Epithelial cell of prostate (primary cell): ENCODE results near the gene BOC.

Experiments
- DNase-seq: peaks from one replicate; pipeline ENCODE4 v3.0.0-alpha.2; 2011; ENCODE audit warnings: low read depth, low spot score
- H3K27ac ChIP-seq: fragments of 450-650 bp; 2 replicates; pipeline ENCODE4 v1.5.1; 2017; ENCODE audit warnings: mild to moderate bottlenecking

Gene BOC

DNA sequence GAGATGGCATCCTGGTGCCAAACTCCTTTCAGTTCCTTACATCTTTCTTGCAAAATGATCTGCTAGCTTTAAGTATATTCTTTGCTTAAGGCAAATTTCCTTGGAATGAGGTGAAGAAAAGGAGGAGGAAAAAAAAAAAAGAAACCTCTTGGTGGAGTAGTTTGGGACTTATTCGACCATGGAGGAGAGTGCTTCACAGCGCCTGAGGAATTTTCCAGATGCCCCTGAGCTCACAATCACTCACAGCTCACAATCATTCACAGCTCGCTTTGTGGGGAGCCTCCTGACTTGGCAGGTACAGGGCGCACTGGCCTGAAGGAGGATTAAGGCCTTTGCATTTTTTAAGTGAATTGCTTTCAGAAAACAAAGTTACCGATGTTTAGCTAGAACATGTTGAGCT is 53.9 kb downstream of the BOC start:
- no peak for DNase-seq
- no peak overlapping the region for H3K27ac ChIP-seq

- no peak overlapping the region for H3K27ac ChIP-seq
- no peak for DNase-seq
Observed at GRCh38 chr3:113266738-113267137, 55.4 kb downstream of the BOC start.

GRCh38 chr3:113268311-113268710 is 57.0 kb downstream of the BOC start:
- H3K27ac ChIP-seq: no peak overlapping the region
- no peak for DNase-seq

- H3K27ac ChIP-seq: no peak overlapping the region
- DNase-seq: no peak
Observed at GRCh38 chr3:113268942-113269341, 57.6 kb downstream of the BOC start.

GRCh38 chr3:113269661-113270060 is 58.3 kb downstream of the BOC start:
- DNase-seq: no peak
- no peak overlapping the region for H3K27ac ChIP-seq

- DNase-seq: no peak
- H3K27ac ChIP-seq: no peak overlapping the region
Observed at GRCh38 chr3:113270068-113270467, 58.7 kb downstream of the BOC start.

DNA sequence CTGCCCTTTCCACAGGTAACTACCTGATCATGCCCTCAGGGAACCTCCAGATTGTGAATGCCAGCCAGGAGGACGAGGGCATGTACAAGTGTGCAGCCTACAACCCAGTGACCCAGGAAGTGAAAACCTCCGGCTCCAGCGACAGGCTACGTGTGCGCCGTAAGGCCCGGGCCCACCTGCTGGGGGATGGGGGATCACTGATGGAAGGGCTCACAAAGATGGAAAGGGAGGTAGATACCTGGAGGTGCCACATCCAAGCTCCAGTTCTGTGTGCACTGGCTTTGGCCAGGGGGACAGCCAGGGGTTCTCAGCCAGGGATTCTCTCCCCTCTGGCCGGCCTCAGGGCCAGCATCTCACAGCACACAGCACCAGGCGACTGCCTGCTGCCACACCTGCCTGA is 59.4 kb downstream of the BOC start:
- no peak for DNase-seq

GRCh38 chr3:113271189-113271588 is 59.8 kb downstream of the BOC start:
- no peak for DNase-seq
- no peak overlapping the region for H3K27ac ChIP-seq

More for the DNA sequence above, 59.4 kb downstream of the BOC start:
- H3K27ac ChIP-seq: no peak overlapping the region

GRCh38 chr3:113271594-113272384 is 60.4 kb downstream of the BOC start:
- H3K27ac ChIP-seq: no peak overlapping the region
- DNase-seq: no peak

- DNase-seq: no peak
- no peak overlapping the region for H3K27ac ChIP-seq
Observed at GRCh38 chr3:113272385-113272779, 61.0 kb downstream of the BOC start.

DNA sequence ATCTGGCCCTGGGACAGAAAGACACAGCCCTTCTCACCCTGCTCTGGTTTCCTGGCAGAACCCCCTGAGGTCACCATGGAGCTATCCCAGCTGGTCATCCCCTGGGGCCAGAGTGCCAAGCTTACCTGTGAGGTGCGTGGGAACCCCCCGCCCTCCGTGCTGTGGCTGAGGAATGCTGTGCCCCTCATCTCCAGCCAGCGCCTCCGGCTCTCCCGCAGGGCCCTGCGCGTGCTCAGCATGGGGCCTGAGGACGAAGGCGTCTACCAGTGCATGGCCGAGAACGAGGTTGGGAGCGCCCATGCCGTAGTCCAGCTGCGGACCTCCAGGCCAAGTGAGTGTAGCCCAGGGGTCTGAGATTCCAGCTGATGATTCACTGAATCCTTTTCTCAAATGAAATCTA is 61.7 kb downstream of the BOC start:
- no peak overlapping the region for H3K27ac ChIP-seq
- no peak for DNase-seq

- no peak for DNase-seq
- no peak overlapping the region for H3K27ac ChIP-seq
Observed at GRCh38 chr3:113273604-113274378, 62.4 kb downstream of the BOC start.

DNA sequence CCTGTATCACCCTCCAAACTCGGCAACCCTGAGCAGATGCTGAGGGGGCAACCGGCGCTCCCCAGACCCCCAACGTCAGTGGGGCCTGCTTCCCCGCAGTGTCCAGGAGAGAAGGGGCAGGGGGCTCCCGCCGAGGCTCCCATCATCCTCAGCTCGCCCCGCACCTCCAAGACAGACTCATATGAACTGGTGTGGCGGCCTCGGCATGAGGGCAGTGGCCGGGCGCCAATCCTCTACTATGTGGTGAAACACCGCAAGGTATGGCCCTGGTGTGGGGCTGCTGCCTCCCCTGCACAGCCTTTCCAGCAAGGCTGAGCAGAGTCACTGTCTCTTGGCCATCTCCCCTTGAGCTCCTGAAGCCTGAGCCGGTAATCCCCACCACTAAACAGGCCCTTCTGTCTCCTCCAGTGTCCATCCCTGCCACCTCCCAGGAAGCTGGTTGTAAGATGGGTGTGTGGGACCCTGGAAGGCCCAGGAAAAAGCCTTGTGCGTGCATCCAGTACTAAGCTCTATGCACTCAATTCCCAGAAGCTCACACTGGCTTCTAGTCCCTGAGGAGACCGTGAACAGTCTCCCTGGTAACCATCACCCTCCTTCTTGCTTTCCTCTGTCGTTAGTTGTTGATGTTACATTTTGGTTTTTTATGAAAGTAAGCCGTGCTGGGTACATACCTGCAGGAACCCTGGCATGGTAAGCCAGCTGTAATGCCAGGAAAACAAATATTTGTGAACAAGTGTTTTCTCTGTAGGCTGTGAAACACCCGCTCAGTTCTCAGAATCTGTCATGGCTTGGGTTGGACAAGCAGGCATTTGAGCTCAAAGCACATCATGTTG is 63.3 kb downstream of the BOC start:
- DNase-seq: no peak
- H3K27ac ChIP-seq: no peak overlapping the region

GRCh38 chr3:113275258-113275556 is 63.9 kb downstream of the BOC start:
- DNase-seq: no peak
- H3K27ac ChIP-seq: no peak overlapping the region

GRCh38 chr3:113275583-113275928 is 64.2 kb downstream of the BOC start:
- H3K27ac ChIP-seq: no peak overlapping the region

GRCh38 chr3:113275929-113276750 is 64.8 kb downstream of the BOC start:
- no peak for DNase-seq
- H3K27ac ChIP-seq: no peak overlapping the region

More at GRCh38 chr3:113275583-113275928, 64.2 kb downstream of the BOC start:
- DNase-seq: no peak

GRCh38 chr3:113276751-113277080 is 65.4 kb downstream of the BOC start:
- no peak overlapping the region for H3K27ac ChIP-seq
- DNase-seq: no peak

- H3K27ac ChIP-seq: no peak overlapping the region
Observed at GRCh38 chr3:113277414-113277813, 66.1 kb downstream of the BOC start.

GRCh38 chr3:113277941-113278598 is 66.7 kb downstream of the BOC start:
- DNase-seq: no peak
- H3K27ac ChIP-seq: no peak overlapping the region

More at GRCh38 chr3:113277414-113277813, 66.1 kb downstream of the BOC start:
- no peak for DNase-seq

DNA sequence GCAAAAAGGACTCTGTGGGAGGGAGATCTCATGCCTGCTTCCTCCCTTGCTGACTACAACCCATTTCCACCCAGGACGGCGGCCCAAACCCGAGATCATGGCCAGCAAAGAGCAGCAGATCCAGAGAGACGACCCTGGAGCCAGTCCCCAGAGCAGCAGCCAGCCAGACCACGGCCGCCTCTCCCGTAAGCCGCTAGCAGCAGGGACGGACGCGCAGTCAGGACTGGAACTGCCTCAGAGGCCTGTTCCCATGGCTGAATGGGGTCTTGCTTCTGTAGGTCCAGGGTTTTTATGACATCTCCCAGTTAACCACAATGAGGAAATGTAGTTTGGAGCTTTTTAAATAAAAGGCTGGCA is 67.2 kb downstream of the BOC start:
- H3K27ac ChIP-seq: no peak overlapping the region
- no peak for DNase-seq
